Measurements from ENCODE around the gene ASNSD1. TPM values are rescaled to one million over a fixed set of nuclear protein-coding genes. Genes with fewer than 3 reads are reported as not detected.
"Not testable (repeated sequence)": the region's sequence is repeated elsewhere in the genome, so short reads cannot be mapped to it uniquely, and the experiment has no call there.

ASNSD1 gene
- total RNA-seq, 1 donor: 65.1 TPM

- Histone ChIP-seq H3K4me3 (ENCODE audit: low read length) (no peak overlapping the region), H3K9me3 (ENCODE audit: low read depth, low read length) (no peaks in the 10 kb centered on the region), H3K27me3 (ENCODE audit: insufficient read depth, low read length) (no peaks in the 10 kb centered on the region), H3K4me1 (ENCODE audit: insufficient read depth, low read length) (peaks cover 33% of the 10 kb centered on the region)
Observed at GRCh38 chr2:189662669-189663226, 1.5 kb downstream of the ASNSD1 start.

DNA sequence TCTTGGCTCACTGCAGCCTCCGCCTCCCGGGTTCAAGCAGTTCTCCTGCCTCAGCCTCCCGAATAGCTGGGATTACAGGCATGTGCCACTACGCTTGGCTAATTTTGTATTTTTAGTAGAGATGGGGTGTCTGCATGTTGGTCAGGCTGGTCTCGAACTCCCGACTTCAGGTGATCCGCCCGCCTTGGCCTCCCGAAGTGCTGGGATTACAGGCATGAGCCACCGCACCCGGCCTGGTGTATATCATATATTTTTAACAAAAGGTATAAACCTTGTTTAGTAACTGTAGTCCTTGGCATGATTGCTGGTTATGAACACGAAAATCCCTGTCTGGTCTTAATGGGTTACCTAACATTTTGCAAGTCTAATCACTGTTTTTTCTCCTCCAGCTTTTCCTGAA, 2.1 kb downstream of the ASNSD1 start:
- peaks cover 28% of the 10 kb centered on the region for H3K4me1 ChIP-seq (ENCODE audit: insufficient read depth, low read length)
- not testable (repeated sequence) for H3K27me3 ChIP-seq (ENCODE audit: insufficient read depth, low read length); H3K4me3 ChIP-seq (ENCODE audit: low read length); H3K9me3 ChIP-seq (ENCODE audit: low read depth, low read length)

DNA sequence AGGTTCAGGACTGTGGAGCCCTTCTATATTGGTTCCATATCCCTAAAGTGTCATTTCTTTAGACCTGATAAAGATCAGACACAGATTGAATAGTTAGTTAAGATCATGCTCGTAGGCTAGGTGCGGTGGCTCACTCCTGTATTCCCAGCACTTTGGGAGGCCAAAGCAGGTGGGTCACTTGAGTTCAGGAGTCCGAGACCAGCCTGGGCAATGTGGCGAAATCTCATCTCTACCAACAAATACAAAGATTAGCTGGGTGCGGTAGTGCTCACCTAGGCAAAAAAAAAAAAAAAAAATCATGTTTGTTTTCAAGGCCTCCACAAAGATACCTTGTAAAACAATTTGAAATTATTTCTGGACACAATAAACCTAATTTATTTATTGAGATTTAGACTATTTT, 8.7 kb downstream of the ASNSD1 start:
- Histone ChIP-seq H3K4me1 (ENCODE audit: insufficient read depth, low read length) (peaks cover 12% of the 10 kb centered on the region), H3K4me3 (ENCODE audit: low read length) (no peak overlapping the region), H3K9me3 (ENCODE audit: low read depth, low read length) (no peaks in the 10 kb centered on the region), H3K27me3 (ENCODE audit: insufficient read depth, low read length) (no peaks in the 10 kb centered on the region)

GRCh38 chr2:189673661-189674373, 12.6 kb downstream of the ASNSD1 start:
- peak overlapping the region; percentile 58 for H3K4me3 ChIP-seq (ENCODE audit: low read length)
- H3K4me1 ChIP-seq (ENCODE audit: insufficient read depth, low read length): peaks cover 21% of the 10 kb centered on the region
- no peaks in the 10 kb centered on the region for H3K27me3 ChIP-seq (ENCODE audit: insufficient read depth, low read length)
- no peaks in the 10 kb centered on the region for H3K9me3 ChIP-seq (ENCODE audit: low read depth, low read length)

GRCh38 chr2:189674374-189675112, 13.3 kb downstream of the ASNSD1 start, which contains the start of gene ANKAR:
ANKAR (plus strand) TSS chr2:189674670; CDS start chr2:189676491, 1,821 bp downstream.
- Histone ChIP-seq H3K4me1 (ENCODE audit: insufficient read depth, low read length) (peaks cover 21% of the 10 kb centered on the region), H3K27me3 (ENCODE audit: insufficient read depth, low read length) (no peaks in the 10 kb centered on the region), H3K9me3 (ENCODE audit: low read depth, low read length) (no peaks in the 10 kb centered on the region), H3K4me3 (ENCODE audit: low read length) (peak within 1 kb of the TSS; percentile 58)

GRCh38 chr2:189676471-189676870, 15.2 kb downstream of the ASNSD1 start:
- H3K4me1 ChIP-seq (ENCODE audit: insufficient read depth, low read length): peaks cover 25% of the 10 kb centered on the region
- H3K27me3 ChIP-seq (ENCODE audit: insufficient read depth, low read length): no peaks in the 10 kb centered on the region
- no peaks in the 10 kb centered on the region for H3K9me3 ChIP-seq (ENCODE audit: low read depth, low read length)
- H3K4me3 ChIP-seq (ENCODE audit: low read length): no peak overlapping the region

- H3K27me3 ChIP-seq (ENCODE audit: insufficient read depth, low read length): no peaks in the 10 kb centered on the region
- H3K4me3 ChIP-seq (ENCODE audit: low read length): no peak overlapping the region
Observed at GRCh38 chr2:189679226-189679625, 18.0 kb downstream of the ASNSD1 start.

DNA sequence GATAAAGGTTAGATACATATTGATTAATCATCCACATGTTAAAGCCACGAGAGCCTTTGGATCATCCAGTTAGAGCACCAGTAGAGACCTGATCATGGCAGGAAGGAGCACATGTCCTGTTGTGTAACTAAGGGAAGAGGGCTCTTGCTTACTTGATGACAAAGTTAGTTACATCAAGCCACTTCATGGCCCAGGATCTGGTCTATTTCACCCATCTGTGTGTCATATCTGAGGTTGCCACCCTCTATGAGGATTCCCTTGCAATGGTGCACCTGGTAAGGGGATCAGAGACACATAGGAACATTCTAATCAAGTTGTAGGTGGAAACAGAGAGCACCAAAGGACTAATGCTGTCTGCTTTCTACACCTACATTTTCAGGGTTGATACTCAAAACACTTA, 19.9 kb downstream of the ASNSD1 start:
- no peak overlapping the region for H3K4me3 ChIP-seq (ENCODE audit: low read length)
- no peaks in the 10 kb centered on the region for H3K27me3 ChIP-seq (ENCODE audit: insufficient read depth, low read length)
- H3K4me1 ChIP-seq (ENCODE audit: insufficient read depth, low read length): peaks cover 10% of the 10 kb centered on the region
- no peaks in the 10 kb centered on the region for H3K9me3 ChIP-seq (ENCODE audit: low read depth, low read length)

More at GRCh38 chr2:189679226-189679625, 18.0 kb downstream of the ASNSD1 start:
- Histone ChIP-seq H3K9me3 (ENCODE audit: low read depth, low read length) (no peaks in the 10 kb centered on the region), H3K4me1 (ENCODE audit: insufficient read depth, low read length) (peaks cover 17% of the 10 kb centered on the region)

GRCh38 chr2:189681903-189682302, 20.6 kb downstream of the ASNSD1 start:
- Histone ChIP-seq H3K27me3 (ENCODE audit: insufficient read depth, low read length) (no peaks in the 10 kb centered on the region), H3K9me3 (ENCODE audit: low read depth, low read length) (no peaks in the 10 kb centered on the region), H3K4me3 (ENCODE audit: low read length) (no peak overlapping the region), H3K4me1 (ENCODE audit: insufficient read depth, low read length) (peaks cover 10% of the 10 kb centered on the region)

- H3K9me3 ChIP-seq (ENCODE audit: low read depth, low read length): no peaks in the 10 kb centered on the region
Observed at GRCh38 chr2:189683348-189683747, 22.1 kb downstream of the ASNSD1 start.

GRCh38 chr2:189684811-189685210, 23.6 kb downstream of the ASNSD1 start:
- H3K4me3 ChIP-seq (ENCODE audit: low read length): no peak overlapping the region
- H3K9me3 ChIP-seq (ENCODE audit: low read depth, low read length): no peaks in the 10 kb centered on the region
- H3K4me1 ChIP-seq (ENCODE audit: insufficient read depth, low read length): peaks cover 10% of the 10 kb centered on the region

More at GRCh38 chr2:189683348-189683747, 22.1 kb downstream of the ASNSD1 start:
- Histone ChIP-seq H3K27me3 (ENCODE audit: insufficient read depth, low read length) (no peaks in the 10 kb centered on the region), H3K4me1 (ENCODE audit: insufficient read depth, low read length) (peaks cover 10% of the 10 kb centered on the region), H3K4me3 (ENCODE audit: low read length) (no peak overlapping the region)

DNA sequence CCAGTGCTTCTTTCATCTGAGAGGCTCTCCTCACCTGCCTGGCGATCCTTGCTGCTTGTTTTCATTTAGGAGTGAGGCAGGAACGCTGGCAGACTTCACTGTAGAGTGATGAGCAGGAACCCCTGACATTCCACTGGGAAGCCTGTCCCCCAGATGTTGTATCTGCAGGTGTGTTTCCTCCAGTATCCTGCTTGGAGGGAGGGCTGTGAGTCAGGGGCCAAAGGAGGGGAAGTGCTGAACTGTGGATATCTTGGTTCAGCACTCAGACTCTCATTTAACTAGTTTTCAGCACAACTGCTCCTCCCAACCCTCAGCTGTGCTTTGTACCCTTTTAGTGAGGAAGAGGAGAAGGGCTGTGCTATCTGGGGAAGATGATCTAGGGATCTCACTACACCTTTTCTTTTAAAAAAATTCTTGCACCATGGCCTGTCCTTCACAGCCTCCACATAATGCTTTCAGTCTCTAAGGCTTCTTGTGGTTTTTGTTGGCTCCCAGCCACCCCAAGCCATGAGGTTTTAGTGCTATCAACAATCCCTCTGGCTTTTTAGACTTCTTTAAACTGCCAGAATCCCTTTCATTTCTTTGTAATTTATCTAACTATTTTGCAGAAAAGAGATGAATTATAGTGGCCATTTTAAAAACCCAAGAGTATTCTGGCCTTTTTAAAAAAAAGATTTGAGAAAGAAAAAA, 24.4 kb downstream of the ASNSD1 start:
- H3K27me3 ChIP-seq (ENCODE audit: insufficient read depth, low read length): no peaks in the 10 kb centered on the region
- no peaks in the 10 kb centered on the region for H3K9me3 ChIP-seq (ENCODE audit: low read depth, low read length)
- peaks cover 10% of the 10 kb centered on the region for H3K4me1 ChIP-seq (ENCODE audit: insufficient read depth, low read length)
- no peak overlapping the region for H3K4me3 ChIP-seq (ENCODE audit: low read length)

More at GRCh38 chr2:189684811-189685210, 23.6 kb downstream of the ASNSD1 start:
- H3K27me3 ChIP-seq (ENCODE audit: insufficient read depth, low read length): no peaks in the 10 kb centered on the region

GRCh38 chr2:189687796-189688195, 26.5 kb downstream of the ASNSD1 start:
- H3K4me1 ChIP-seq (ENCODE audit: insufficient read depth, low read length); H3K9me3 ChIP-seq (ENCODE audit: low read depth, low read length); H3K4me3 ChIP-seq (ENCODE audit: low read length); H3K27me3 ChIP-seq (ENCODE audit: insufficient read depth, low read length): not testable (repeated sequence)

- H3K27me3 ChIP-seq (ENCODE audit: insufficient read depth, low read length): no peaks in the 10 kb centered on the region
- H3K9me3 ChIP-seq (ENCODE audit: low read depth, low read length): no peaks in the 10 kb centered on the region
- H3K4me1 ChIP-seq (ENCODE audit: insufficient read depth, low read length): no peaks in the 10 kb centered on the region
- H3K4me3 ChIP-seq (ENCODE audit: low read length): no peak overlapping the region
Observed at GRCh38 chr2:189696223-189696622, 35.0 kb downstream of the ASNSD1 start.

Data from mononuclear cell (primary cell).